ENCODE results near the gene SLC6A6.

GRCh38 chr3:14401692-14402303 is 608 bp upstream of the SLC6A6 start:
- no peak for TF ChIP-seq YY1 (IDR thresholded peaks at IDR 0.05; ENCODE audit: low read depth, low read length)
- TF ChIP-seq ZNF207 (IDR thresholded peaks at IDR 0.05; ENCODE audit: borderline replicate concordance), result no peak
- no peak for TF ChIP-seq CTCF (IDR thresholded peaks at IDR 0.05 in 2 of 3, conservative IDR thresholded peaks at IDR 0.05 in 1 of 3; ENCODE audit: control insufficient read depth in 2 of 3, extremely low read depth in 1 of 3, insufficient read depth in 1 of 3, low read depth in 3 of 3, low read length in 3 of 3)
- no peak for TF ChIP-seq TCF12 (IDR thresholded peaks at IDR 0.05; ENCODE audit: low read depth, low read length)
- no peak for TF ChIP-seq CUX1 (IDR thresholded peaks at IDR 0.05; ENCODE audit: insufficient replicate concordance, low read depth, low read length)
- no peak for TF ChIP-seq YBX1 (IDR thresholded peaks at IDR 0.05)
- TF ChIP-seq TARDBP (IDR thresholded peaks at IDR 0.05; ENCODE audit: borderline replicate concordance), result no peak
- TF ChIP-seq CHD1 (IDR thresholded peaks at IDR 0.05; ENCODE audit: low read depth, low read length), result no peak
- TF ChIP-seq CREM (IDR thresholded peaks at IDR 0.05; ENCODE audit: low read depth), result no peak

All from GM12878 (cell line).